ENCODE data around the gene LRBA.
"Not testable (repeated sequence)": the region's sequence is repeated elsewhere in the genome, so short reads cannot be mapped to it uniquely, and the experiment has no call there.

LRBA gene

DNA sequence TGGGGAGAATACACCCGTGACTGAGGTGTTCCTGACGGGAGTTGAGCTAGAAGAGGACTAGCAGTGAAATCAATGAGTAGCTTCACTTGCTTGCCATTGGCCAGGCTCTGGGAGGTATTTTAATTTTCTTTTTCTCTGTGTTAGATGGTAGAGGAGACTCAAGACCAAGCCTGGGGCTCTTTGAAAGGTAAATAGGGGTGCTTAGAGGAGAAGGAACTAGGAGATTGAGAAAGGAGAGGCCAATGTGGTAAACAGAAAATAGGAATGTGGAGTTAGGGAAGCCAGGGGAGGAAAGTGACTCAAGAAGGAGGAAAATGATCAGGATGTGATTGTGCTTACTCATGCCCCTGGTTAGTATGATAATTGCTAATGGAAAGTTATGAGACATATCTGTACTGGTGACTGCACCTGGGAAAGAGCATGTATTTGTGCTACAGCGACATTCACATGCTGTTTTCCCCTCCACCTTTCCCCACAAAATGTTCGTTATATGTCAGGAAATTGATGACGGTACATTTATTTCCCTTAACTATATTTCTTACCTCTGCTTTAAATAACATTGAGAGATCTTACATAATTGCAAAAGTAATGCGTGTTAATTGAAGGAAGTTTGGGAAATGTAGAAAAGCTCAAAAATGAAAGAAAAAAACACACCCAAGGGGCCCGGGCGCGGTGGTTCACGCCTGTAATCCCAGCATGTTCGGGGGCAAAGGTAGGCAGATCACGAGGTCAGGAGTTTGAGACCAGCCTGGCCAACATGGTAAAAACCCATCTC, 16.9 kb upstream of the LRBA start:
- Mint-ChIP-seq H3K4me1 (ENCODE audit: low read depth) (peaks cover 50% of the 10 kb centered on the region), H3K36me3 (ENCODE audit: low read depth) (peaks cover 5% of the 10 kb centered on the region), H3K9me3 (peaks cover 3% of the 10 kb centered on the region), H3K27ac (peak overlapping the region; percentile 97), H3K4me3 (peak overlapping the region; percentile 82), H3K27me3 (peaks cover 8% of the 10 kb centered on the region)

DNA sequence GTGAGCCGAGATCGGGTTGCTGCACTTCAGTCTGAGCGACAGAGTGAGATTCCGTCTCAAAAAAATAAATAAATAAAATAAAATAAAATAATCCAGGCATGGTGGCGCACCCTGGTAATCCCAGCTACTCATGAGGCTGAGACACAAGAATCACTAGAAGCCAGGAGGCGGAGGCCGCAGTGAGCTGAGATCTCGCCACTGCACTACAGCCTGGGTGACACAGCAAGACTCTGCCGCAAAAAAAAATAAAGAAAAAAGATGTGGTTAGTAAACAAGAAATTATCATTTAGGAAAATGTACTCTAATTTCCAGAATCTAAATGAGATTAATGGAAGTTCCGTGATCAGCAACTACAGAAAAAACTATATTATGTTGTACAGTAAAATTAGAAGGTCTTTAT, 14.5 kb upstream of the LRBA start:
- Mint-ChIP-seq H3K9me3 (peaks cover 3% of the 10 kb centered on the region), H3K27ac (peak overlapping the region; percentile 94), H3K27me3 (peaks cover 8% of the 10 kb centered on the region), H3K4me1 (ENCODE audit: low read depth) (peaks cover 41% of the 10 kb centered on the region), H3K36me3 (ENCODE audit: low read depth) (peaks cover 5% of the 10 kb centered on the region), H3K4me3 (peak overlapping the region; percentile 67)

DNA sequence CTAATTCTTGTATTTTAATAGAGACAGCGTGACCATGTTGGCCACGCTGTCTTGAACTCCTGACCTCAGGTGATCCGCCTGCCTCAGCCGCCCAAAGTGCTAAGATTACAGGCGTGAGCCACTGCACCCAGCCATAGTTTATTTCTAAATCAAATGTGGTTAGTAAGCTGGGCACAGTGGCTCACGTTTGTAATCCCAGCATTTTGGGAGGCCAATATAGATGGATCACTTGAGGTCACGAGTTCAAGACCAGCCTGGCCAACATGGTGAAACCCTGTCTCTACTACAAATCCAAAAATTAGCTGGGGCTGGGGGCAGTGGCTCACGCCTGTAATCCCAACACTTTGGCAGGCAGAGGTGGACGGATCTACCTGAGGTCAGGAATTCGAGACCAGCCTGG, 13.9 kb upstream of the LRBA start:
- H3K9me3 Mint-ChIP-seq, H3K4me3 Mint-ChIP-seq: not testable (repeated sequence)

DNA sequence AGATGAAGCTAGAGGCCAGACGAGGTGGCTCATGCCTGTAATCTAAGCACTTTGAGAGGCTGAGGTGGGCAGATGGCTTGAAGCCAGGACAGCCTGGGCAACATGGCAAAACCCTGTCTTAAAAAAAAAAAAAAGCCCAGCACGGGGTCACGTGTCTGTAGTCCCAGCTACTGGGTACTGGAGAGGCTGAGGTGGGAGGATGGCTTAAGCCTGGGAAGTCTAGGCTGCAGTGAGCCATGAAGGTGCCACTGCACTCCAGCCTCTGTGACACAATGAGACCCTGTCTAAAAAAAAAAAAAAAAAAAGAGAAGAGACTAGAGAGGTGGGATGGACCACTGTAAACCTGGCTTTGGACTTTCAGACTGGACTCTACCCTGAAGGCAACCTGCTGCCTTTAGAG, 10.7 kb upstream of the LRBA start:
- Mint-ChIP-seq H3K36me3 (ENCODE audit: low read depth) (peaks cover 5% of the 10 kb centered on the region), H3K4me3 (no peak overlapping the region), H3K27me3 (peaks cover 11% of the 10 kb centered on the region), H3K9me3 (peaks cover 2% of the 10 kb centered on the region), H3K27ac (no peak overlapping the region), H3K4me1 (ENCODE audit: low read depth) (peaks cover 21% of the 10 kb centered on the region)

More for the DNA sequence above, 13.9 kb upstream of the LRBA start:
- not testable (repeated sequence) for H3K36me3 Mint-ChIP-seq (ENCODE audit: low read depth); H3K27me3 Mint-ChIP-seq
- Mint-ChIP-seq H3K27ac (peak overlapping the region; percentile 26), H3K4me1 (ENCODE audit: low read depth) (peaks cover 40% of the 10 kb centered on the region)

DNA sequence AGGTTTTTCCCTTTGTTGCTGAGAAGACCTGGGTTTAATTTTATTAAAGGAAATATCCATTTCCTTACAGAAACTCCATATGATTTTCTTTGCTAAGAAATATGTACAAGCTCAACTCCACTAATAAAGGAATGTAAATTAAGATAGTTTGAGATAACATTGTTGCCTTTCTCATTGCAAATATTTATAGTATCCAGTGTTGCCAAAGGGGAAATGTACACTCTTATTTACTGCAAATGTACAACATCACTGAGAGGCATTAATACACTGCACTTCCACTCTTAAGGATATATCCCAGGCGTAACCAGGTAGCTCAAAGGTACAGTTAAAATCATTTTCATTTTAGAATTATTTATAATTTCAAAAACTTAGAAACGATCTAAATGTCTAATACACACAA, 7.5 kb upstream of the LRBA start:
- Mint-ChIP-seq H3K27ac (no peak overlapping the region), H3K4me3 (no peak overlapping the region), H3K9me3 (no peaks in the 10 kb centered on the region), H3K27me3 (peaks cover 8% of the 10 kb centered on the region), H3K4me1 (ENCODE audit: low read depth) (peaks cover 4% of the 10 kb centered on the region), H3K36me3 (ENCODE audit: low read depth) (no peaks in the 10 kb centered on the region)

DNA sequence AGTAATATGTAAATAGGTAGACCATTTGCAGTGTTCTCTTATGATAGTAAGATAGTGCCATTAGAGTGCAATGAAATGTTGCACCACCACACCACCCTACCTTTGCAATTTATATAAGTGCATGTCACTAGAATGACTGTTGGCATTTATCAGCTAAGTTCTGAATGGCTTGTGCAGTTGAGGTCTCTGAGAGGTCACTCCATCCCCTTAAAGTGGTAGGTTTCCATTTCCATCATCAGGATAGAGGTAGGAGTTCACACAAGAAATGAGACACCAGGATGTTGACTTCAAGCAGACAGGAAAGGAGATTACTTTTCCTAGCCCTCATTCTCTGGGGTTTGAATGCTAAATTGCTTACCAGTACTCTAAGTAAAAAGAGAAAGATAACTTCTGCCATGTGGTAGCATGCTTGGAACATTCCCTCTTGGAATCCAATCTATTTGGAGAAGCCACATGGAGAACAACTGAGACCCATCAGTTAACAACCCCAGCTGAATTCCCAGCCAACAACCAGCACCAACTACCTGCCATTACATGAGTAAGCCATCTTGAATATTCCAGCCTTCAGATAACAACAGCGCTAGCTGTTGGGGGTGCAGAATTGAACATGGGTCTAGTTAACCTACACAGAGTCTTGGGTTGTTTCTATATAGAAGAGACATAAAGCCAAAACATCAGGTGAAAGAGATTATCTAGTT, 6.7 kb upstream of the LRBA start:
- Mint-ChIP-seq H3K27ac (no peak overlapping the region), H3K36me3 (ENCODE audit: low read depth) (no peaks in the 10 kb centered on the region)

DNA sequence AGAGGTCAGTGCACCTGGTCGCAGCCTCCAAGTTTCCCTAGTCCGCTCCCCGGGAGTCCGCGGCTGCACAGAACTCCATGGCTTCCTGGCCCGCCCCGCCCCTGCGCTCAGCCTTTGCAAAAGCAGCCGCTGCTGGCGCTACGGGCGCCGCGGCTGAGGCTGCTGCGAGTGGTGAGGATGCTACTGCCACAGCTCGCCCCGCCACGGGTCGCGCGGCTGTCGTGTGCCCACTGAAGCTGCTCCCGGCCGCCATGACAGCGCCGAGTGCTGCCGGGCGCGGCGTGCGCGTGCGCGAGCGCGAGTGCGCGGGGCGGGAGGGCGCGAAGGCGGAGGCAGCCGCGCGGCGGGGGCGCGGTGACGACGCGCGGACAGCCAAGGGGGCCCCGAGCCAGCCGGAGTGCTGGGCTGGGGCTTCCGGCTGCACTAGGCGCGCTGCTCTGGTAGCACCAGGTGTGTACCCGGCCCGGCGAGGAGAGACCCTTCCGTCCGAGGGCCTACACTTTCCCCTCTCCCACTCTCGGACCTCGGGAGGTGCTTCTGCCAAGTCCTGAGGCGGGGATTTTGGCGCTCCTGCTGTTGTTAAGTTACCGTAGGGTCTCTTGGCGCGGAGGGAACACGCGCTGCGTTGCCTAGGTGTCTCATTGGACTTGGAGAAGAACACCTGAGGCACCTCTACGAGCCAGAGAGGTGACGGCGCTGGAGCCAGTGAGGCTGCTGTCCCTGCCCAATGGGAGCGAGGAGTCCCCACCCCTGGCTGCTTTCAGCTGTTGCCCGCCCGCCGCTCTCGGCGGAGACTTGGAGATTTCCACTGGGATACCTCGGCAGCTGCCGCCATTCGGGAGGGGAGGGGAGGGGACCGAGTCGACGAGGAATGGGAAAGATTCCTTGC, 619 bp upstream of the LRBA start:
- no peaks in the 10 kb centered on the region for H3K27me3 Mint-ChIP-seq
- H3K4me1 Mint-ChIP-seq (ENCODE audit: low read depth), result peaks cover 31% of the 10 kb centered on the region
- H3K27ac Mint-ChIP-seq, result peak overlapping the region; percentile 99
- peaks cover 15% of the 10 kb centered on the region for H3K36me3 Mint-ChIP-seq (ENCODE audit: low read depth)
- H3K4me3 Mint-ChIP-seq, result peak overlapping the region; percentile 99
- no peaks in the 10 kb centered on the region for H3K9me3 Mint-ChIP-seq

More for the DNA sequence above, 6.7 kb upstream of the LRBA start:
- Mint-ChIP-seq H3K4me3 (no peak overlapping the region), H3K27me3 (peaks cover 8% of the 10 kb centered on the region), H3K4me1 (ENCODE audit: low read depth) (peaks cover 7% of the 10 kb centered on the region), H3K9me3 (no peaks in the 10 kb centered on the region)

DNA sequence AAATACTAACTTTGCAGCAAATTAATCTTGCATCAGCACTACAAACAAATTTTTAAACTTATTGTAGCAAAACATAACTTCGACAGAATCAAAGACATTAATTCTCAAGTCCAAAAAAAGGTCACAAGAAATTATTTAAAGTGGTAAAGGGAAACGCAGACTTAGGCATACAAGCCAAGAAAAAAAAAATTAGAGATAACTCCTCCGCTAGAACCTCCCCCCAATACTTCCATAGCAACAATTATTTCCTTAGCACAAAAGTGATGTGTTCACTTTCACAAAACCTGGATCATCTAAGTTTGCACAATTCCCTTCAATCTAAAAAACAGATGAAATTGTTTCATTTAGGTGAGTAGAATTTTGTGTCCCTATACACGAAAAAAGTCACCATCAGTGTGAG, 1.1 kb downstream of the LRBA start:
- peaks cover 20% of the 10 kb centered on the region for H3K36me3 Mint-ChIP-seq (ENCODE audit: low read depth)
- peak overlapping the region; percentile 99 for H3K27ac Mint-ChIP-seq
- peaks cover 34% of the 10 kb centered on the region for H3K4me1 Mint-ChIP-seq (ENCODE audit: low read depth)
- no peaks in the 10 kb centered on the region for H3K9me3 Mint-ChIP-seq
- no peaks in the 10 kb centered on the region for H3K27me3 Mint-ChIP-seq
- peak overlapping the region; percentile 99 for H3K4me3 Mint-ChIP-seq

DNA sequence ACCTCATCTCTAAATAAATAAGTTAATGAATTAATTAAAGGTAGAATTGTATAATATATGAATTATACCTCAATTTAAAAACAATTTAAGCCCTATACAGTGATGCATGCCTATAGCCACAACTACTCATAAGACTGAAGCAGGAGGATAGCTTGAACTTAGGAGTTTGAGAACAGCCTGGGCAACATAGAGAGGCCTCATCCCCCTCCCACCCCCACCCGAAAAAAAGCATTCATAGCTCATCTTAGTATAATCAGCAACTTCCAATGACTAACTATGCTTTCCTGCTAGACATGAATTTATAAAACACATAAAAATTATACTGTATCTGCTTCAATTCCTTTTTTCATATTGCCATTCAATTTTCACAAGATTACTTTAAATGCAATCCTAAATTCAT, 1.6 kb downstream of the LRBA start:
- peak overlapping the region; percentile 99 for H3K27ac Mint-ChIP-seq
- H3K4me1 Mint-ChIP-seq (ENCODE audit: low read depth), result peaks cover 36% of the 10 kb centered on the region
- H3K9me3 Mint-ChIP-seq, result no peaks in the 10 kb centered on the region

DNA sequence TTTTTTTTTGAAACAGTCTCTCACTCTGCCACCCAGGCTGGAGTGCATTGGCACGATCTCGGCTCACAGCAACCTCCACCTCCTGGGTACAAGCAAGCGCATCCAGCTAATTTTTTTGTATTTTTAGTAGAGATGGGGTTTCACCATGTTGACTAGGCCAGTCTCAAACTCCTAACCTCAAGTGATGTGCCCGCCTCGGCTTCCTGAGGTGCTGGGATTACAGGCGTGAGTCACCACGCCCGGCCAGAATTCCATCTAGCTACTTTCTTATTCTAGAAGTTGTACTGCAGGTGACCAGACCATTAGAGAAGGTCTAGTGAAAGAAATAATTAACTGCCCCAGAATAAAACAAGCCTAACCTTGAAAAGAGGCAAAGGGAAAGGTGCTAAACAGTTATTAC, 2.3 kb downstream of the LRBA start:
- Mint-ChIP-seq H3K4me1 (ENCODE audit: low read depth) (peaks cover 40% of the 10 kb centered on the region), H3K4me3 (peak overlapping the region; percentile 99), H3K27me3 (no peaks in the 10 kb centered on the region), H3K27ac (peak overlapping the region; percentile 3), H3K36me3 (ENCODE audit: low read depth) (peaks cover 22% of the 10 kb centered on the region), H3K9me3 (no peaks in the 10 kb centered on the region)

More for the DNA sequence above, 1.6 kb downstream of the LRBA start:
- Mint-ChIP-seq H3K27me3 (no peaks in the 10 kb centered on the region), H3K36me3 (ENCODE audit: low read depth) (peaks cover 20% of the 10 kb centered on the region), H3K4me3 (peak overlapping the region; percentile 99)

DNA sequence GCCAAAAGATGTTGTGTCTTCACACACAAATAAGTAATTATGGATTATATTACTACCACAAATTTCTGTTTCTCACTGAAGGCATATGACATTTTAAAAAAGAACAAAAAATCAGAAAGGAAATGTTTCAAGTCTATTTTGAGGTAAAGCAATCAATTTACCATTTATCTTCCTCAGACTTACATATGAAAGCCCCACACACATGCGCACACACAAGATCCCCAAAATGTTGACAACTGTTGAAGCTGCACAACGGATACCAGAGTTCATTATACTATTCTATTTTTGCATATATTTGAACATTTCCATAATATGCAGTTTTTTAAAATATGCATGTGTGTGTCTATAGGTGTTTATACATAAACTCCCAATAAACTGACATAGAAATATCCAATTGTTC, 2.7 kb downstream of the LRBA start:
- Mint-ChIP-seq H3K27me3 (no peaks in the 10 kb centered on the region), H3K4me1 (ENCODE audit: low read depth) (peaks cover 43% of the 10 kb centered on the region), H3K27ac (no peak overlapping the region), H3K4me3 (peak overlapping the region; percentile 99), H3K36me3 (ENCODE audit: low read depth) (peaks cover 26% of the 10 kb centered on the region), H3K9me3 (no peaks in the 10 kb centered on the region)

DNA sequence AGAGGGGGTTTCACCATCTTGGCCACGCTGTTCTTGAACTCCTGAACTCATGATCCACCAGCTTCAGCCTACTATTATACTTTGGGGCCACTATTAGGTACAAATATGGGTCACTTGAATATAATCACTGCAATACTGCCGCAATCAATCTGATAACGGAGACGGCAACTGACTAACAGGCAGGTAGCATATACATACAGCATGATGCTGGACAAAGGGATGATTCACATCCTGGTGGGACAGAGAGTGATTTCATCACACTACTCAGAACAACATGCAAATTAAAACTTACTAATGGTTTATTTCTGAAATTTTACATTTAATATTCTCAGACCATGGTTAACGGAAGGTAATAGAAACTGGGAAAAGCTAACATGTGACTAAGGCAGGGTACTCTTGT, 10.9 kb downstream of the LRBA start:
- H3K27ac Mint-ChIP-seq, result no peak overlapping the region
- H3K4me1 Mint-ChIP-seq (ENCODE audit: low read depth), result peaks cover 49% of the 10 kb centered on the region
- no peaks in the 10 kb centered on the region for H3K27me3 Mint-ChIP-seq
- no peaks in the 10 kb centered on the region for H3K9me3 Mint-ChIP-seq
- H3K36me3 Mint-ChIP-seq (ENCODE audit: low read depth), result peaks cover 53% of the 10 kb centered on the region
- H3K4me3 Mint-ChIP-seq, result no peak overlapping the region

DNA sequence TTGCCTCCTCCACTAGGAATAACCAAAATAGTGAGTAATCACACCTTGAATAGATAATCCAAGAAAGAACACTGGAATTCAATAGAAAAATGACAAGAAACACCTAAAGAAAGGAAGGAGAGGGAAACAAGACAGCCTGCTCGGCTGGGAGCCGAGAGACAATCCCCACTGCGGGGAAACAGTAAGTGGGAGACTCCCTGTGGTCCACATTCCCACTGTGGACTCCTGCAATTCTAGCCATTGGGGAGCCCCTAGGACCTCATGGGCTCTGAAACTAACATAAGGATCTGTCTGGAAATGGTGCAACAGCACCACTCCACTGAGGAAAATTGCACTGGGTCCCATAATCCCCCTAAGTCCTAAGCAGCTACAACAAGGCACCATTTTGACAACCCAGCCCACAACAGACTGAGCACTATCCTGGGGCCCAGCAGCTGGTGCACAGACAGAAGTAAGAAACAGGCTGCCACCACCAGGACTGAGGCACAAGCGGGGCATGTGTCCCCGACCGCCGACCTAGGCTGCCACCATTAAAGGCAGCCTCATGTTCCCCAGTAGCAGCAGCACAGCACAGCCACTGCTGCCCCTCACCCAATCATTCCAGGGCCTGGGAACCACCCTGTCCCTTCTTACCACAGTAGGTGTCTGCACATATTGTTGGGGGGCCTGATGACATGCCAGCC, 14.2 kb downstream of the LRBA start:
- Mint-ChIP-seq H3K9me3 (no peaks in the 10 kb centered on the region), H3K4me1 (ENCODE audit: low read depth) (peaks cover 59% of the 10 kb centered on the region), H3K36me3 (ENCODE audit: low read depth) (peaks cover 48% of the 10 kb centered on the region), H3K27ac (no peak overlapping the region), H3K4me3 (no peak overlapping the region), H3K27me3 (no peaks in the 10 kb centered on the region)

DNA sequence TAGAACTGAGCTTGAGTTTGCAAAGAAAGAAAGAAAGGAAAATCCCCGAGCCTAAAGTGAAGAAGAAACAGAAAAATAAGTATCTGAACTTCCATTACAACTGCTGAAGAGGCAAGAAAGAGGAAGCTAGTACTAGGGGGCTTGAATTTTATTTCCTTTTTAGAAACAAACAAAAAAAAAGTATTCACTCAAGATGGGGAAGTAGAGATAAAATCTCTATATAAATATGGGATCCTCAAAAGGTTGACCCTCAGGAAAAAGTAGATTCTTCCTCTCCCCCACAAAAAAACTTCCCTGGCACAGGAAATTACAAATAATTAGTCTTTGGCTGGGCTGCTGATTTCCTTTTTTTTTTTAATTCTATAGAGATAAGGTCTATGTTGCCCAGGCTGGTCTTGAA, 16.0 kb downstream of the LRBA start:
- H3K27me3 Mint-ChIP-seq, result no peaks in the 10 kb centered on the region
- H3K4me1 Mint-ChIP-seq (ENCODE audit: low read depth), result peaks cover 66% of the 10 kb centered on the region
- peaks cover 53% of the 10 kb centered on the region for H3K36me3 Mint-ChIP-seq (ENCODE audit: low read depth)
- no peaks in the 10 kb centered on the region for H3K9me3 Mint-ChIP-seq
- no peak overlapping the region for H3K4me3 Mint-ChIP-seq
- peak overlapping the region; percentile 58 for H3K27ac Mint-ChIP-seq
